ENCODE data around the gene ME1. TPM values are rescaled to one million over a fixed set of nuclear protein-coding genes. Genes with fewer than 3 reads are reported as not detected.

ME1 gene
- total and polyA plus RNA-seq, 2 donors (not counting 3 experiments of a cell fraction or from before 2014, with no cell fraction given) = 7.3 to 29.3 TPM

GRCh38 chr6:83265384-83265783 lies 165.5 kb downstream of the ME1 start:
- no peak for DNase-seq (ENCODE audit: low read depth, low spot score)
- CTCF ChIA-PET = no interaction called here

GRCh38 chr6:83260577-83260976 lies 170.3 kb downstream of the ME1 start:
- H3K27ac ChIP-seq (ENCODE audit: insufficient read depth, low read depth, low read length) = no peak overlapping the region
- POLR2A ChIA-PET = no interaction called here
- TF ChIP-seq, protein P1, sequence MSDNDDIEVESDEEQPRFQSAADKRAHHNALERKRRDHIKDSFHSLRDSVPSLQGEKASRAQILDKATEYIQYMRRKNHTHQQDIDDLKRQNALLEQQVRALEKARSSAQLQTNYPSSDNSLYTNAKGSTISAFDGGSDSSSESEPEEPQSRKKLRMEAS (IDR thresholded peaks at IDR 0.05; ENCODE audit: insufficient read depth, insufficient read length) = no peak
- TF ChIP-seq GATA2 (IDR thresholded peaks at IDR 0.05; ENCODE audit: insufficient read depth, insufficient read length, low read depth, low read length) = no peak
- no peaks in the 10 kb centered on the region for H3K9me1 ChIP-seq (replicated peaks; ENCODE audit: control insufficient read depth, extremely low read depth, insufficient read depth, low read length)
- CTCF ChIA-PET = no interaction called here
- H3K27me3 ChIP-seq (ENCODE audit: control insufficient read depth in 2 of 2, insufficient read depth in 2 of 2, low read length in 2 of 2) = no peaks in the 10 kb centered on the region
- intact Hi-C loops (cut with micrococcal nuclease) (no loop called here), dilution Hi-C loops (cut with MboI; ENCODE audit: extremely low pct_ligation_motif_present, low sequenced_read_pairs) (no loop called here)
- no peak overlapping the region for H3K4me3 ChIP-seq (replicated peaks in 1 of 3; ENCODE audit: insufficient read depth in 1 of 3, low read depth in 1 of 3, low read length in 3 of 3)
- H3K4me1 ChIP-seq (ENCODE audit: control insufficient read depth, extremely low read depth, insufficient read depth, low read length) = no peaks in the 10 kb centered on the region
- no peak overlapping the region for H3K4me2 ChIP-seq (ENCODE audit: insufficient read depth, low read length)
- no peaks in the 10 kb centered on the region for H3K9me3 ChIP-seq (replicated peaks; ENCODE audit: control insufficient read depth, insufficient read depth, low read length)
- no peaks in the 10 kb centered on the region for H3K79me2 ChIP-seq (ENCODE audit: control insufficient read depth, insufficient read depth, low read length)
- no peaks in the 10 kb centered on the region for H3K36me3 ChIP-seq (ENCODE audit: control insufficient read depth in 2 of 2, extremely low read depth in 1 of 2, insufficient read depth in 2 of 2, low read length in 2 of 2)
- no peak for FAIRE-seq
- no TSS peak for BruUV-seq (replicated peaks)
- no peak overlapping the region for H3K9ac ChIP-seq (replicated peaks; ENCODE audit: extremely low read depth, insufficient read depth, low read length)
- no peak for DNase-seq (ENCODE audit: low read depth, low spot score)
- no peak overlapping the region for H2AFZ ChIP-seq (ENCODE audit: low read depth, low read length)
- H4K20me1 ChIP-seq (replicated peaks; ENCODE audit: control insufficient read depth, extremely low read depth, insufficient read depth, low read length) = no peaks in the 10 kb centered on the region

More at GRCh38 chr6:83265384-83265783, 165.5 kb downstream of the ME1 start:
- TF ChIP-seq EZH2 (IDR thresholded peaks at IDR 0.05; ENCODE audit: borderline replicate concordance, low read depth, low read length, severe bottlenecking) (no peak), FOS (IDR thresholded peaks at IDR 0.05; ENCODE audit: borderline replicate concordance, insufficient read depth, low read length) (peak; percentile 11)
- no peak overlapping the region for H3K9ac ChIP-seq (replicated peaks; ENCODE audit: extremely low read depth, insufficient read depth, low read length)
- H3K9me3 ChIP-seq (replicated peaks; ENCODE audit: control insufficient read depth, insufficient read depth, low read length) = no peaks in the 10 kb centered on the region
- no peaks in the 10 kb centered on the region for H3K79me2 ChIP-seq (ENCODE audit: control insufficient read depth, insufficient read depth, low read length)
- no peaks in the 10 kb centered on the region for H4K20me1 ChIP-seq (replicated peaks; ENCODE audit: control insufficient read depth, extremely low read depth, insufficient read depth, low read length)
- intact Hi-C loops (cut with micrococcal nuclease) = no loop called here
- BruUV-seq (replicated peaks) = no TSS peak
- no peak overlapping the region for H3K27ac ChIP-seq (ENCODE audit: insufficient read depth, low read depth, low read length)
- peaks cover 11% of the 10 kb centered on the region for H3K4me1 ChIP-seq (ENCODE audit: control insufficient read depth, extremely low read depth, insufficient read depth, low read length)
- no peak overlapping the region for H2AFZ ChIP-seq (ENCODE audit: low read depth, low read length)
- dilution Hi-C loops (cut with MboI; ENCODE audit: extremely low pct_ligation_motif_present, low sequenced_read_pairs) = no loop called here
- no peak overlapping the region for H3K4me3 ChIP-seq (replicated peaks in 1 of 3; ENCODE audit: insufficient read depth in 1 of 3, low read depth in 1 of 3, low read length in 3 of 3)
- H3K27me3 ChIP-seq (ENCODE audit: control insufficient read depth in 2 of 2, insufficient read depth in 2 of 2, low read length in 2 of 2) = no peaks in the 10 kb centered on the region
- H3K9me1 ChIP-seq (replicated peaks; ENCODE audit: control insufficient read depth, extremely low read depth, insufficient read depth, low read length) = no peaks in the 10 kb centered on the region
- no peak overlapping the region for H3K4me2 ChIP-seq (ENCODE audit: insufficient read depth, low read length)
- no peak for FAIRE-seq
- no peaks in the 10 kb centered on the region for H3K36me3 ChIP-seq (ENCODE audit: control insufficient read depth in 2 of 2, extremely low read depth in 1 of 2, insufficient read depth in 2 of 2, low read length in 2 of 2)
- POLR2A ChIA-PET = no interaction called here

Measured in endothelial cell of umbilical vein (primary cell).